Cardiac muscle cell (in vitro differentiated cells and primary cell): Measurements from ENCODE around the gene FLACC1. TPM values are rescaled to one million over a fixed set of nuclear protein-coding genes. Genes with fewer than 3 reads are reported as not detected.

Experiments
- DNase-seq, 2 donors: peaks; one replicate each; pipeline versions ENCODE4 v3.0.0 to v3.0.0-alpha.2; 2010 to 2017; ENCODE audit warnings: low read depth in 1 of 2, low spot score in 1 of 2
- H3K27ac ChIP-seq: fragments of 200-600 bp; sonication (generic); 2 replicates; pipeline ENCODE4 v1.5.1; 2016
- H3K27me3 ChIP-seq: fragments of 200-600 bp; sonication (generic); 2 replicates; pipeline ENCODE4 v1.6.0; 2016; ENCODE audit warnings: control low read depth
- H3K36me3 ChIP-seq: fragments of 200-600 bp; sonication (generic); 2 replicates; pipeline ENCODE4 v1.5.1; 2016; ENCODE audit warnings: control low read depth
- H3K4me1 ChIP-seq: fragments of 200-600 bp; sonication (generic); 2 replicates; pipeline ENCODE4 v1.8.1; 2017; ENCODE audit warnings: low read depth, mild to moderate bottlenecking, mixed run types
- H3K4me3 ChIP-seq: fragments of 200-600 bp; sonication (generic); 2 replicates; pipeline ENCODE4 v1.5.1; 2016; ENCODE audit warnings: mild to moderate bottlenecking
- H3K9me3 ChIP-seq: fragments of 200-600 bp; sonication (generic); 2 replicates; pipeline ENCODE4 v1.5.1; 2017; ENCODE audit warnings: low read depth, mild to moderate bottlenecking, control low read depth
- CTCF ChIP-seq: IDR thresholded peaks from 2 replicates; pipeline ENCODE4 v1.5.1; 2012; ENCODE audit warnings: low read depth, mild to moderate bottlenecking, low read length
- polyA plus RNA-seq: library from polyadenylated mRNA; unstranded; fragments of >200 nt; fragmentation: Nextera tagmentation; extraction: Ambion mirVana; gene quantifications from 2 replicates; pipeline ENCODE4 v1.2.1, GENCODE V29; 2016
- total RNA-seq: library from RNA; depleted of rRNA; stranded (reverse); fragments of >200 nt; gene quantifications from 2 replicates; pipeline ENCODE4 v1.2.3, GENCODE V29; 2016

Gene FLACC1
- total and polyA plus RNA-seq, 2 experiments from 2014 or later, result 0.69 to 1.7 TPM

GRCh38 chr2:201257381-201257955 is 99.7 kb downstream of the FLACC1 start:
- Histone ChIP-seq H3K36me3 (no peaks in the 10 kb centered on the region), H3K4me3 (no peak overlapping the region), H3K4me1 (peaks cover 3% of the 10 kb centered on the region), H3K27me3 (no peaks in the 10 kb centered on the region), H3K9me3 (no peaks in the 10 kb centered on the region), H3K27ac (no peak overlapping the region)
- DNase-seq, result no peak
- peak; percentile 7 for TF ChIP-seq CTCF

DNA sequence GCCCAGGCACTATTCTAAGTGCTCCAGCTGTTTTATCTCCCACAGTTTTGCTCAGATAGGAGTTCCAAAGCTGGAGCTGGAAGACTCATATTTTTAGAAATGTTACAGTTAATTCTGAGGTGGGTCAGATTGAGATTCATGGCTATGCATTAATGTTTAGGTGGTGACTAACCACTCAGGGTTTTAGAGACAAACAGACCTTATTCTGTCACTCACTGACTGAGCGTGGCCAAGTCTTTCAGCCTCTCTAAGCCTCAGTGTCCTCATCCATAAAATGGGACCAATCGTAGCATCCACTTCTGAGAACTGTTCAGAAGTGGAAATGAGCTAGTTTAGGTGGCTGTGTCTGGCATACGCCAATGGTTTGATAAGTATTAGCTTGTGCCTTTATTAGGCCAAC is 101.1 kb downstream of the FLACC1 start:
- Histone ChIP-seq H3K4me3 (no peak overlapping the region), H3K9me3 (no peaks in the 10 kb centered on the region), H3K27ac (no peak overlapping the region), H3K36me3 (no peaks in the 10 kb centered on the region), H3K27me3 (no peaks in the 10 kb centered on the region), H3K4me1 (peaks cover 3% of the 10 kb centered on the region)
- no peak for TF ChIP-seq CTCF
- DNase-seq, result no peak

DNA sequence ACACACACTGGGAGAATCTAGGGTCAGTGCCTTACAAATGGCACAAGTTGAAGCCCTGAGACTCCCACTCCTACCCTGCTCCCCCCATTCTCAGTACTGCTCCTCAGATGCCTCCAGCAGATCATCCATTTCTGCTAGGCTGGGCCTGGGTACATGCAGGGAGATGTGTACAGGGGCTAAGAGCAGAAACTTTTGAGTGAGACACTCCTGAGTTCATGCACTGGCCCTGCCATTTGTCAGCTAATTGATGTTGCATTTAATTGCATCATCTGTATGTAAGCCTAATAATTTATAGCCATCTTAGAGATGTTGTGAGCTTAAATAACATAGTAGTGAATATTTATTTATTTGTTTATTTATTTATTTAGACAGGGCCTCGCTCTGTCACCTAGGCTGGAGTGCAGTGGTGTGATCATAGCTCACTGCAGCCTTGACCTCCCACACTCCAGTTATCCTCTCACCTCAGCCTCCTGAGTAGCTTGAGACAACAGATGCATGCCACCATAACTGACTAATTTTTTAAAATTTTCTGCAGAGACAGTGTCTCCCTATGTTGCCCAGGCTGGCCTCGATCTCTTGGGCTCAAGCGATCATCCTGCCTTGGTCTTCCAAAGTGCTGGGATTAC is 101.6 kb downstream of the FLACC1 start:
- Histone ChIP-seq H3K36me3 (no peaks in the 10 kb centered on the region), H3K9me3 (no peaks in the 10 kb centered on the region), H3K27ac (no peak overlapping the region), H3K27me3 (no peaks in the 10 kb centered on the region), H3K4me1 (peaks cover 3% of the 10 kb centered on the region), H3K4me3 (no peak overlapping the region)
- DNase-seq, result no peak
- TF ChIP-seq CTCF, result no peak

- Histone ChIP-seq H3K4me1 (peaks cover 3% of the 10 kb centered on the region), H3K27me3 (no peaks in the 10 kb centered on the region), H3K36me3 (no peaks in the 10 kb centered on the region), H3K27ac (no peak overlapping the region), H3K4me3 (no peak overlapping the region), H3K9me3 (no peaks in the 10 kb centered on the region)
- DNase-seq, result peak in 1 of 2 donors; percentile 86
- TF ChIP-seq CTCF, result no peak
Measured at GRCh38 chr2:201254081-201254730, 102.9 kb downstream of the FLACC1 start.

GRCh38 chr2:201250741-201251140 is 106.4 kb downstream of the FLACC1 start:
- H3K27ac ChIP-seq, result no peak overlapping the region
- H3K9me3 ChIP-seq, result no peaks in the 10 kb centered on the region
- H3K27me3 ChIP-seq, result no peaks in the 10 kb centered on the region
- TF ChIP-seq CTCF, result no peak
- no peak for DNase-seq
- no peak overlapping the region for H3K4me3 ChIP-seq
- H3K4me1 ChIP-seq, result peaks cover 3% of the 10 kb centered on the region
- no peaks in the 10 kb centered on the region for H3K36me3 ChIP-seq
